AG04449 (cell line): ENCODE measurements around the gene ZNF225.
A peak's percentile ranks its signal among the peaks of the same experiment; 100 is the strongest.
"Not testable (repeated sequence)": the region's sequence is repeated elsewhere in the genome, so short reads cannot be mapped to it uniquely, and the experiment has no call there.

Experiments used
- CTCF ChIA-PET: fragments of 350-600 bp; formaldehyde crosslinking; extraction: SDS; loops from one replicate; lab custom pipeline; 2021; ENCODE audit warnings: antibody characterized with exemption; lab: Yijun Ruan, JAX
- POLR2A ChIA-PET: fragments of 400-600, 350-600 bp; formaldehyde crosslinking; extraction: SDS; loops from one replicate; lab custom pipeline; 2020; ENCODE audit warnings: antibody characterized with exemption, inconsistent platforms; lab: Yijun Ruan, JAX
- DNase-seq: peaks from one replicate; pipeline ENCODE4 v3.0.0-alpha.2; 2010; ENCODE audit warnings: low read depth, low spot score
- H3K4me3 ChIP-seq: 2 replicates; pipeline ENCODE4 v1.5.1; 2011; ENCODE audit warnings: low read depth, mild to moderate bottlenecking, control low read depth, low read length
- TF ChIP-seq, protein P1 (sequence below): IDR thresholded peaks from one replicate; pipeline ENCODE4 v1.5.1; 2011; ENCODE audit warnings: mild to moderate bottlenecking, moderate library complexity, low read length, control low read depth, inconsistent platforms; ENCODE audit not compliant: insufficient read depth; ENCODE audit errors: missing control alignments

ZNF225 gene

DNA sequence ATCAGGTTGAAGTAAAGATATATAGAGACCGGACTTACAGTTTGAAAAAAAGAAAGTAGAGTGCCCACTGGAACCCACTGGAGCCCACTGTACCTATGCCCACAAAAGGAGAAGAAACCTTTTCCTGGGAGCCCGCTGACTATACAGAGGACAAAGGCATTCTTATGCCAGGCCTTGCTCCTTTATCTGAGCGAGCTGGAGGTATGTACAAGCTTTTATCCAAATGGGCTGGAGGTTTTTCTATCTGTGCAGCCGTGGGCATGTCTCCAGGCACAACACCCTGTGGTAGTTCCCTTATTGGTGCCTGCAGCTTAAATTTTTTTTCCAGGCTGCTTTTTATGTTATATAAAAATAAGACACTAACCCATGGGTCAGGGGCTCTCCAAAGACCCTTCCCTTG lies 36.6 kb downstream of the ZNF225 start:
- ChIA-PET CTCF (no interaction called here), POLR2A (no interaction called here)
- TF ChIP-seq, protein P1, sequence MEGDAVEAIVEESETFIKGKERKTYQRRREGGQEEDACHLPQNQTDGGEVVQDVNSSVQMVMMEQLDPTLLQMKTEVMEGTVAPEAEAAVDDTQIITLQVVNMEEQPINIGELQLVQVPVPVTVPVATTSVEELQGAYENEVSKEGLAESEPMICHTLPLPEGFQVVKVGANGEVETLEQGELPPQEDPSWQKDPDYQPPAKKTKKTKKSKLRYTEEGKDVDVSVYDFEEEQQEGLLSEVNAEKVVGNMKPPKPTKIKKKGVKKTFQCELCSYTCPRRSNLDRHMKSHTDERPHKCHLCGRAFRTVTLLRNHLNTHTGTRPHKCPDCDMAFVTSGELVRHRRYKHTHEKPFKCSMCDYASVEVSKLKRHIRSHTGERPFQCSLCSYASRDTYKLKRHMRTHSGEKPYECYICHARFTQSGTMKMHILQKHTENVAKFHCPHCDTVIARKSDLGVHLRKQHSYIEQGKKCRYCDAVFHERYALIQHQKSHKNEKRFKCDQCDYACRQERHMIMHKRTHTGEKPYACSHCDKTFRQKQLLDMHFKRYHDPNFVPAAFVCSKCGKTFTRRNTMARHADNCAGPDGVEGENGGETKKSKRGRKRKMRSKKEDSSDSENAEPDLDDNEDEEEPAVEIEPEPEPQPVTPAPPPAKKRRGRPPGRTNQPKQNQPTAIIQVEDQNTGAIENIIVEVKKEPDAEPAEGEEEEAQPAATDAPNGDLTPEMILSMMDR: no peak
- H3K4me3 ChIP-seq: no peak overlapping the region
- DNase-seq: no peak

DNA sequence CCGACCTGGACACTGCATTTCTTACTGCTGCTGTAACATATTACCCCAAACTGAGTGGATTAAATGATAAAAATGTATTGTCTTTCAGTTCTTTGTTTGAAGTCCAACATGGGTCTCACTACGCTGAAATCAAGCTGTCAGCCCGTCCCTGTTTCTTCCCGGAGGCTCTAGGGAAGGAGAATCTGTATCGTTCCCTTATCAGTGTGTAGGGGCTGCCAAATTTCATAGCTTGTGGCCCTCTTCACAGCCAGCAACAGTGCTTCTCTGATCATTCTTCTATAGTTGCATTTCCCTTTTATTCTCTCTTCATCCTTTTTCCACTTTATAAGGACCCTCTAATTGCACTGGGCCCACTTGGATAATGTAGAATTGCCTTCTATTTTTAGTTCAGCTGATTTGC lies 38.3 kb downstream of the ZNF225 start:
- ChIA-PET CTCF (no interaction called here), POLR2A (no interaction called here)
- DNase-seq: no peak
- no peak overlapping the region for H3K4me3 ChIP-seq
- TF ChIP-seq, protein P1: no peak

DNA sequence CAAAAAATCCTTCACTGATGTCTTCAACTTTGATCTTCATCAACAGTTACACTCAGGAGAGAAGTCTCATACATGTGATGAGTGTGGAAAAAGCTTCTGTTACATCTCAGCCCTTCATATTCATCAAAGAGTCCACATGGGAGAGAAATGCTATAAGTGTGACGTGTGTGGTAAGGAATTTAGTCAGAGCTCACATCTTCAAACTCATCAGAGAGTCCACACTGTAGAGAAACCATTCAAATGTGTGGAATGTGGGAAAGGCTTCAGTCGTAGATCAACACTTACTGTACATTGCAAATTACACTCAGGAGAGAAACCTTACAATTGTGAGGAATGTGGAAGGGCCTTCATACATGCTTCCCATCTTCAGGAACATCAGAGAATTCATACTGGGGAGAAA lies 43.3 kb downstream of the ZNF225 start:
- no peak for DNase-seq
- ChIA-PET CTCF (no interaction called here), POLR2A (no interaction called here)
- no peak overlapping the region for H3K4me3 ChIP-seq
- TF ChIP-seq, protein P1: no peak

DNA sequence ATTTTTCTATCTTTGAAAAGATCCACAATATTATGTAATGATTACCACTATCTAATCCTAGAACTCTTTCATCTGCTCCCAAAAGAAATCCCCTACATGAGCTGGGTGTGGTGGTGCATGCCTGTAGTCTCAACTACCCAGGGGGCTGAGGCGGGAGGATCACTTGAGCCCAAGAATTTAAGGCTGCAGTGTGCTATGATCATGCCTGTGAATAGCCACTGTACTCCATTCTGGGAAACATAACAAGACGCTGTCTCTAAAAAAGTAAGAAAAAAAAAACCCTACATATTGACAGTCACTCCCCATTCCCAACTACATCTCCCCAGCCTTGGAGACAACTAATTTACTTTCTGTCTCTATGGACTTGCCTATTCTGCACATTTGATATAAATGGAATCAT lies 50.6 kb downstream of the ZNF225 start:
- H3K4me3 ChIP-seq: no peak overlapping the region
- TF ChIP-seq, protein P1: no peak
- CTCF ChIA-PET: no interaction called here
- DNase-seq: no peak
- POLR2A ChIA-PET: interaction anchor here (1.5 kb wide), 1 partner anchor 50 kb away, joined by 5 read pairs; no protein-coding TSS in a partner anchor

DNA sequence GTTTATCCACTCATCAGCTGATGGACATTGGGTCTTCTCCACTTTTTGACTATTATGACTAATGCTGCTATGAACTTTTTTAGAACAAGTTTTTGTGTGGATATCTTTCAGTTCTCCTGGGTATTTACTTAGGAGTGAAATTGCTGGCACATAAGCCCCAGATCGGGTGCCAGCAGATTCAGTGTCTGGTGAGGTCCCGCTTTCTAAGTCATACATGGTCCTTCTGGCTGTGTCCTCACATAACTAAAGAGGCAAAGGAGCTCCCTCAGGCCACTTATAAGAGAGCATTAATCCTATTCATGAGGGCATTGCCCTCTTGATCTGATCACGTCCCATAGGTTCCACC lies 51.1 kb downstream of the ZNF225 start:
- peak overlapping the region; percentile 20 for H3K4me3 ChIP-seq
- DNase-seq: no peak
- TF ChIP-seq, protein P1: no peak
- POLR2A ChIA-PET: interaction anchor here (0.8 to 1.5 kb wide), 3 partner anchors 22 to 50 kb away, joined by 4 to 5 read pairs (median 5); no protein-coding TSS in a partner anchor
- CTCF ChIA-PET: interaction anchor here (1.0 kb wide), 1 partner anchor 10 kb away, joined by 3 read pairs; no protein-coding TSS in a partner anchor

DNA sequence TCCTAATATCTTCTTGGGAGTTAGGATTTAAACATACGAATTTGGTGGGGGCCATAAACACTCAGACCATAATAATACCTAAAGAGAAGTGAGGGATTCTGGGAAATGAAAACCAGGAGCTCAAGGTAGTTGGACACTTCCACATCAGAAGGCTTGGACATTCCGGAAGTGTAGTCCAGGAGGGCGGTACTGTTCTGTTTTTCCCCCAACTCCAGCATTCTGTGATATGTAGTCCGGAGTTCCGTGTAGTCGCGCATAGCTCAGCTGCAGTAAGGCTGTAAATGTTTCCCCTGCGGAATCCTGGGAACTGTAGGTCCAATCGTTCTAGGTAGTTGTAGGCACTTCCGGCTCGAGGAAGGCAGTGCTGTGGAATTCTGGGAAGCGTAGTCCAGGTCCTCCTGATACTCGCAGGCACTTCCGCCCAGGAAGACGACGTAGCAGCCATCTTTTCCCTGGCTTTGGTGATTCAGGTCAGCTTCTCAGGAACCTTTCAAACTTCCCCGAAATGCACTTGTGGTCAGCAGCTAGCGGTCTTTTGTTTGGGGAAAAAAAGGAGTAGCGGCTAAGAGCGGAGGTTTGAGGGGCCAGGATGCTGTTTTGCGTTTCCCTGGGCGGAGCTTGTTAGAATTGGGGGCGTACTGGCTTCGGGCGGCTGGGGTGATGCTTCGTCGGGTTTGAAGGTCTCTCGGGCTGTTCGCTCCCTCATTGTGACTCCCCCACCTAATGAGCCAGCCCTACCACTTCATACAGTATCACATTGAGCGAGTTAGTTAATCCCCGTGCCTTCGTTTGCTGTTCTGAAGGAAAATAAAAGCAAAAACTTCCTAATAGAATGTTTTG lies 51.7 kb downstream of the ZNF225 start, which contains the start of gene ZNF226:
TSS of gene ZNF226 (plus strand) at position 428 of the 840 bp plus-strand sequence. CDS start 4,981 bp downstream, outside the sequence.
- ChIA-PET POLR2A (interaction anchor here (0.7 to 1.5 kb wide), 4 partner anchors 18 to 51 kb away, joined by 3 to 5 read pairs (median 4); no protein-coding TSS in a partner anchor), CTCF (interaction anchor here (1.0 kb wide), 1 partner anchor 10 kb away, joined by 3 read pairs; no protein-coding TSS in a partner anchor)
- TF ChIP-seq, protein P1: no peak
- peak within 1 kb of the TSS; percentile 96 for H3K4me3 ChIP-seq
- peak; percentile 94 for DNase-seq

DNA sequence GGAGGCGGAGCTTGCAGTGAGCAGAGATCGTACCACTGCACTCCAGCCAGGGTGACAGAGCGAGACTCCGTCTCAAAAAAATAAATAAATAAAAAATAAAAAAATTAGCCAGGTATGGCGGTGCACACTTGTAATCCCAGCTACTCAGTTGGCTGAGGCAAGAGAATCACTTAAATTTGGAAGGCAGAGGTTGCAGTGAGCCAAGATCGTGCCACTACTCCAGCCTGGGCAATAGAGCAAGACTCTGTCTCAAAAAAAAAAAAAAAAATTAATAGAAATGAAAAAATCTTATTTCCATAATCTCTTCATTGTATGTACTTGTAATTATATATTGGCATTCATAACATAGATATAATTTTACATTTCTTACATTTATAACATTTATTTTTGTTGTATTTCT lies 57.5 kb downstream of the ZNF225 start:
- POLR2A ChIA-PET, CTCF ChIA-PET, DNase-seq, H3K4me3 ChIP-seq: not testable (repeated sequence)
